GM18520 (cell line): ENCODE measurements around the gene KRTAP10-9.
"Not testable (repeated sequence)": the region's sequence is repeated elsewhere in the genome, so short reads cannot be mapped to it uniquely, and the experiment has no call there.

Experiments used
- ATAC-seq: cut with Tn5 transposase; IDR thresholded peaks from one replicate; pipeline ENCODE4 v1.9.1; 2021; ENCODE audit not compliant: unreplicated experiment

KRTAP10-9 gene

GRCh38 chr21:44614161-44614631, 12.7 kb upstream of the KRTAP10-9 start:
- ATAC-seq, result no peak

GRCh38 chr21:44614961-44615391, 11.9 kb upstream of the KRTAP10-9 start:
- no peak for ATAC-seq

DNA sequence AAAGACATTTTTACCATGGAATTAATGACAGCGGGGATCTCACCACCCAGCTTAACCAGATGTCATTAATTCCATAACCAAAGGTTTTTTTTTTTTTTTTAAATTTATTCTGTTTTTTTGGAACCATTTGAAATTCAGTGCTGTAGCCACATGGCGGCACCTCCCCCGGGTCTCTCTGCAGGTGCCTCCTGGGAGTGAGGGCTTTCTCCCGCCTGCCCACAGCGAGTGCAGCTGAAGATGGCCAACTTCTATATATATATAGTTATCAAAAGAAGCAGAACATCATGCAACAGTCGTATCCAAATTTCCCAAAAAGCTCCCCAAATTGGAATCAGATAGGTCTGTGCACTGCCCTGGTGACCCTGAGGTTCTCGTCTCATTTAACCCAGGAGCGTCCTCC, 11.4 kb upstream of the KRTAP10-9 start:
- ATAC-seq, result no peak

GRCh38 chr21:44615911-44616590, 10.8 kb upstream of the KRTAP10-9 start:
- no peak for ATAC-seq

DNA sequence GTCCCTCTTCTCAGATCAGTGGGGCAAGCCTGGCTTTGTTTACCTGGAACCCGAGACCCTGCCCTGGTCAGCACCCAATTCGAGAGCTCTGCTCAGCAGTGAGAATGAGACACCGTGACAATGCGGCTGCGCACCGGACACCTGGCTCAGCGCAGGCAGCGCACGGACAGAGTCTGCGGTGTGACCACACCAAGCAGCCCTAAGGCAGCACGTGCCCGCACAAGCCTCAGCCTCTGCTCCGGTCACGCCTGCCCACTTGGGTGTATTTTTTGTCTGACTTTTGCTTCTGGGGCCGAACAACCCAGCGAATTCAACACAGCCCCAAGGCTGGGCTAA, 10.3 kb upstream of the KRTAP10-9 start:
- ATAC-seq, result no peak

DNA sequence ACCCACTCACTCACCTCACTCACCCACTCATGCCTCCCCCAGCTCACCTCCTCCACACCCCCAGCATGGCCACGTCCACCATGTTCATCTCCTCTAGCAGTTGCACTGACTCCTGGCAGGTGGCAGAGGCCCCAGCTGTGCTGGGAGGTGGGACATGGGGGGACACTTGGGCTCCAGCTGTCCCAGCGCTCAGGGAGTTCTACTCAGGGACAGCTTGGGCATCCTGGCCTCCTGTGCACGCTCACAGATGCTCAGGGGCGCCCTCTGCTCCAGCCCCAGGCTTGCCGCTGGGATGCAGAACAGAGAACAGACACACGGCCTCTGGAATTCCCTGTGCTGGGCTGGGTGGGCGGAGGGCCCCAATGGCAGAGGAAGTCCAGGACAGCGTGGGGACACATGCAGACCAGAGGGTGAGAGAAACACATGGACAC, 9.8 kb upstream of the KRTAP10-9 start:
- ATAC-seq, result no peak

- ATAC-seq, result no peak
These were observed 8.4 kb upstream of the KRTAP10-9 start for GRCh38 chr21:44618504-44618903.

DNA sequence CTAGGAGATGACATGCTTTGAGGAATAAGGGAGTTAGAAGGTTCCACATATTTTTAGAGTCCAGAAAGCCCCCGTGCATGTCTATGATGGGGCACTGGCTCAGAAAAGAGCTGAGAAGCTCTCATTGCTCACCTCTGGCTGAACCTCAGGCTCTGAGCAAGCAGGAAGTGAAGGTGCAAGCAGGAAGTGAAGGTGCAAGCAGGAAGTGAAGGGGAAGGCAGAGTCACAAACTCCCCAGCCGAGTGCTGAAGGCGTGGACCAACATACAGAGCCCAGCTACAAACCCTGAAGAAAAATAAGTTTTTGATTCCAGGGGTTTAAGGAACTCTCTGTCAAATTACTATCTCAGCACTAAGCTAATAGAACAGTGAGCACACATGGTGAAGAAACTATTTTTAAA, 8.0 kb upstream of the KRTAP10-9 start:
- ATAC-seq, result no peak

DNA sequence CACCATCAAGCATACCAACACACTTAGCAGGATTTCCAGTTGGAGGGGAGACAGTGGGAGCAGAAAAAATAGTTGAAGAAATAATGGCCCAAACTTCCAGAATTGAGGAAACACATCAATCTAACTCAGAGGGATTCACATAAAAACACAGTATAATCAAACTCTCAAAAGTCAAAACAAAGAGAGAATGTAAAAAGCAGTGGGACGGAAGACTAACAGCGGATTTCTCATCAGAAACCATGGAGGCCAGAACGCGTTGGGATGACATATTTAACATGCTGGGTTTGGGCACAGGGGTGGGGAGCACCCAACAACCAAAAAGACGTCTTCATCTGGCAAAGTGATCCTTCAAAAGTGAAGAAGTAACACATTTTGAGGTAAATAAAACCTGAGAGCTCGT, 7.0 kb upstream of the KRTAP10-9 start:
- ATAC-seq, result no peak

DNA sequence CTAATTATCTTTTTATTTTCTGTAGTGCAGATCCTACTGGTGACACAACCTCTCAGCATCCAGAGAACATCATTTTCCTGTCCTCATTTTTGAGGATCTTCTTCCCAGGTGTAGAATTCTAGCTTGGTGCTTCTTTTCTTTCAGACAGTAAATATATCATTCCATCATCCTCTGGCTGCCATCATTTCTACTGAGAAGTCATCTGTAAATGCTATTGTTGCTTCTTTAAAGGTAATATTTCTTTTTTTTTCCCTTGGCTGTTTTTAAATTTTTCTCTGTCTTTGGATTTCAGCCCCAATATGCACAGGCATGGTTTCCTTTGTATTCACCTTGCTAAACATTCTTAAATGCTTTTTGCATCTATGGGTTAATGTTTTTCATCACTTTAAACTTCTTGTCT, 3.3 kb upstream of the KRTAP10-9 start:
- no peak for ATAC-seq

- no peak for ATAC-seq
These were observed 1.1 kb upstream of the KRTAP10-9 start for GRCh38 chr21:44625756-44626155.

- ATAC-seq, result no peak
These were observed 631 bp upstream of the KRTAP10-9 start for GRCh38 chr21:44626262-44626661.

DNA sequence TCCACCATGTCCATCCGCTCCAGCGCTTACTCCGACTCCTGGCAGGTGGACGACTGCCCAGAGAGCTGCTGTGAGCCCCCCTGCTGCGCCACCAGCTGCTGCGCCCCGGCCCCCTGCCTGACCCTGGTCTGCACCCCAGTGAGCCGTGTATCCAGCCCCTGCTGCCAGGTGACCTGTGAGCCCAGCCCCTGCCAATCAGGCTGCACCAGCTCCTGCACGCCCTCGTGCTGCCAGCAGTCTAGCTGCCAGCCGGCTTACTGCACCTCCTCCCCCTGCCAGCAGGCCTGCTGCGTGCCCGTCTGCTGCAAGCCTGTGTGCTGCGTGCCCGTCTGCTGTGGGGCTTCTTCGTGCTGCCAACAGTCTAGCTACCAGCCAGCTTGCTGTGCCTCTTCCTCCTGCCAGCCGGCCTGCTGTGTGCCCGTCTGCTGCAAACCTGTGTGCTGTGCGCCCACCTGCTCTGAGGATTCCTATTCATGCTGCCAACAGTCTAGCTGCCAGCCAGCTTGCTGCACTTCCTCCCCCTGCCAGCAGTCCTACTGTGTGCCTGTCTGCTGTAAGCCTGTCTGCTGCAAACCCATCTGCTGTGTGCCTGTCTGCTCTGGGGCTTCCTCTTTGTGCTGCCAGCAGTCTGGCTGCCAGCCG, 409 bp downstream of the KRTAP10-9 start:
- not testable (repeated sequence) for ATAC-seq

- not testable (repeated sequence) for ATAC-seq
These were observed 939 bp downstream of the KRTAP10-9 start for GRCh38 chr21:44627831-44628233.

DNA sequence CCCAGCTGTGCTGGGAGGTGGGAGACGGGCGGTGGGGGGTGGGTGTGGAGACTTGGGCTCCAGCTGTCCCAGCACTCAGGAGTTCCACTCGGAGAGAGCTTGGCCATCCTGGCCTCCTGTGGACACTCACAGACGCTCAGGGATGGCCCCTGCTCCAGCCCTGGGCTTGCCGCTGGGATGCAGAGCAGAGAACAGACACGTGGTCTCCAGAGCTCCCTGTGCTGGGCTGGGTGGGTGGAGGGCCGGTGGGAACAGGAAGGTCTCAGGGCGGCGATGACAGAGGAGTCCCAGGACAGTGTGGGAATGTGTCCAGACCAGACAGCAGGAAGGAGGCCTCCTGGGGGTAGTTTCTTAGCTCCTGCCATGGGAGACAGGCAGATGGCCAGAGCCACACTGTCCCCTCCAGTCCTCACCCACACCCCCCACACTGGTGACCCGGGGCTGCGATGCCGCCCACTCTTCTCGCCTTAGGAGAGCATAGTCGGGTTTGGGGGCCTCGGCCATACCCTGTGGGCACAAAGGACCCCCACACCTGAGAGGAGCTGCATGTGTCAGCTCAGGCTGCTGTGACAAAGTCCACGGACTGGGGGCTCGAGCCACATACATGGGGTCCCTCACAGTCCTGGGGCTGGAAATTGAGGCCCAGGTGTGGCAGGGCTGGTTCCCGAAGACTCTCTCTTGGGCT, 2.0 kb downstream of the KRTAP10-9 start:
- no peak for ATAC-seq

- ATAC-seq, result no peak
These were observed 3.5 kb downstream of the KRTAP10-9 start for GRCh38 chr21:44630440-44630839.

- no peak for ATAC-seq
These were observed 5.2 kb downstream of the KRTAP10-9 start for GRCh38 chr21:44632067-44632466.

GRCh38 chr21:44636209-44637017, 9.5 kb downstream of the KRTAP10-9 start:
- ATAC-seq, result no peak

GRCh38 chr21:44637018-44637850, 10.3 kb downstream of the KRTAP10-9 start, which contains the start of gene KRTAP10-10:
Gene KRTAP10-10 (plus strand): TSS chr21:44637356. CDS start chr21:44637418, 62 bp downstream.
- no peak for ATAC-seq

DNA sequence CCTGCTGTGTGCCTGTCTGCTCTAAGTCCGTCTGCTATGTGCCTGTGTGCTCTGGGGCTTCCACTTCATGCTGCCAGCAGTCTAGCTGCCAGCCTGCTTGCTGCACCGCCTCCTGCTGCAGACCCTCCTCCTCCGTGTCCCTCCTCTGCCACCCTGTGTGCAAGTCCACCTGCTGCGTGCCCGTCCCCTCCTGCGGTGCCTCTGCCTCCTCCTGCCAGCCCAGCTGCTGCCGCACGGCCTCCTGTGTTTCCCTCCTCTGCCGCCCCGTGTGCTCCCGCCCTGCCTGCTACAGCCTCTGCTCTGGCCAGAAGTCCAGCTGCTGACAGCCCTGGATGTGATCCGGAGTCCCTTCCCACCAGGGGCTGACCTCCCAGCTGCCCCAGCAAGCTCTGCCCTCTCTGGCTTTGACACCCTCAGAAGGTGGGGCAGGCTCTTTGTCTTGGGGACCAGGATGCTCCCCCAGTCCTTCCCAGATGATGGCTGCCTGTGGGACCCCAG, 11.0 kb downstream of the KRTAP10-9 start:
- not testable (repeated sequence) for ATAC-seq
